GM19455 (cell line): ENCODE data around the gene CD84.
"Not testable (repeated sequence)": the region's sequence is repeated elsewhere in the genome, so short reads cannot be mapped to it uniquely, and the experiment has no call there.

Experiments used
- ATAC-seq: cut with Tn5 transposase; IDR thresholded peaks from one replicate; pipeline ENCODE4 v1.9.1; 2021; ENCODE audit not compliant: unreplicated experiment

Gene CD84

DNA sequence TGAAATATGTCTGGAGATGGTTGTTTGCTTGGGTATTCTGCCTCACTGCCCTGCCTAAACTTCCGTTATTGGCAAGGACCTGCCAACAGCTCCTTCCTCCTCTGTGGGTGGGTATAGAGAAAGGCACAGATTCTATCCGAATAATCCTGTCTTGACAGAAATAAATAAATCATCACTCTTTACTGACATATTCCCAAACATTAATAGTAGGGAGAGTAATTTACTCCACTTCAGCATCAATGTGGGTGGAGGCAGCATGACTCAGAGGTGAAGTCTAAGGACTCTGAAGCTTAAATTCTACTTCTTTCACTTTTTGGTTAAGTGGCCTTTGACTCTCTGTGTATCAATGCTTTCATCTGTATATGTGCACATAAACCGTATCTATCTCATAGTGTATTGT is 2.9 kb downstream of the CD84 start:
- ATAC-seq = no peak

DNA sequence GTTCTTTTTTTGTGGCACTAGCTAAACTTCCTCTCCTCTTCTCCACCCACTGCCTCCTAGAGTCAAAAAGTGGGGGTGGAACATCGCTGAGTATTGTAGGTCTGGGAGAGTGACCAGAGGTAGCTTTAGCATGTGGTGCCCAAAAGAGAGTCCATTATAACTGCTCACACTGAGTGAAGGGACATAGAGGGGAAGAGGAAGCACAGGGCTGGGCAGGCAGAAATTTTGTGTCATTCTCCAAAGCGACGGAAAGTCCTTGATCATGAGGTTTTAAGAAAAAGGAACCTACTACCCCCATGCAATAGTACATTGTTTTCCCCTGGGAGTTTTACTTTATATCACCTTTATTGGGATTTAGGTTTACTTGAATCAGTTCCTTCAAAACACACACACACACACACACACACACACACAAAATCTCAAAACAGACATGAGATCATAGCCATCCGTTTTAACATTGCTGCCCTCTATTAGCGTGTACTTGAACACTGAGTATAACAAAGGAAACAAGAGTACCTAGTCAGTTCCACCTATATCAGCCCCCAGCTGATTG is 4.1 kb downstream of the CD84 start:
- ATAC-seq = no peak

DNA sequence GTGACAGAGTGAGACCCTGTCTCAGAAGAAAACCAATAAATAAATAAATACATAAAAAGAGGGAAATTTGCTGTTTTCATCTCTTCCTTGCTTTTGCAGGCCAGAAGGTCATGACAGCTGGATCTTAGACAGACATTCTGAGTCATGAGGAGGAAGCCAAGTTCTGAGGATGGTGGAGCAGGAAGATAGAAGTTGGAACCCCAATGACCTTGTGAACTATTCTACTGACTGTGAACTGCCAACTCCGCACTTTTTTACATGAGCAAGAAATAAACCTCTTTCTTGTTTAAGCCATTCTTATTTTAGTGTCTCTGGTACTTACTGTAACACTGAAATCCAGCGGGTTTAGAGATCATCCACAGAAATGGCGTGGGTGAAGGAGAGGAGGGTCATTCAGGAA is 8.5 kb downstream of the CD84 start:
- ATAC-seq = no peak

DNA sequence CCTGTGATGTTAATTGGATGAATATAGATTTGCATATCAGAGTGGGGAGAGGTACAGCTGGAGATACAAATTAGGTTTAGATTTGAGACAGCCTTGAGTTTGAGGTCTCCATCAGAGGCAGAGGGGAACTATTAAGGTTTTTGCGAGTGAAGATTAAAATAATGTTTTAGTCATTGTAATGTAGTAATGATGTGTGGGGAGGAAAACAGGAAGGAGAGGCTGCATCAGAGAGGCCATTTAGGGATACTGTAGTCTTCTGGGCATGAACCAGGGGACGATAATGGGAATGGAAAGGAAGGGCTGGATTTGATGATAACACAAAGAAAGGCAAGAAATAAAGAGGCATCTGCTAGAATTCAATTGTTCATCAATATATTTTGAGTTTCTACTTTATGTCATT is 9.5 kb downstream of the CD84 start:
- no peak for ATAC-seq

DNA sequence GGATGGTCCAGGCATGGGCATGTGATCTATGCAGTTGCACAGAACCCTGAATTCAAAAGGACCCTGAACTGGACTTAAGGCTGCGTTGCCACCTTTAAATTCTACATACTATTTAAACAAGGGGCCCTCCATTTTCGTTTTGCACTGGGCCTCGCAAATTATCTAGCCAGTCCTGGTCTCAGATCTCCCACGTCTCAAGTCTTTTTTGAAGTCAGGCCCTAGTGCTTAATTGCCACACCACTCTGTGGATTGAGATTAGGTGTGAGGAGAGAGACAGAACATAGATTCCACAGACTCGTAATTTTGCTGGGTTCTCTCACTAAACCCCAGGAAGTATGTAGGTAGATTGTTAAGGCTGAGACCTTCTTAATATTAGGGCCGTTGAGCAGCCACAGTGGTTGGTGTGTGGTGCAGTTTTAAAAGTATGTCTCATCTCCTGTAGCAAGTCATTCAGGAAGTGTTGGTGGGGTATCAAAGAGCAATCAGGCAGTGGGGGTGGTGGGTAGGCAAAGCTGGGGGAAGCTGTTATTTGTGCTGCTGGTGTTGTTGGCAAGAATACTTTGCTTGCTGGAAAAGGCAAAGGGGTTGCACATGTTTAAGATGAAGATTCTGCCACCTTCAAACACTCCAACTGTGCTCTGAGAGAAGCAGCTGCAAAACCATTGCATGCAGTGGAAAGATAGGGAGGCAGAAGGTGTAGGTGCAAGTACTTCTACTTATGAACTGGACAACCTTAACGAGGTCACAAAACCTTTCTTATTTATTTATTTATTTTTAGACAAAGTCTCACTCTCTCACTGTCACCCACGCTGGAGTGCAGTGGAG is 11.2 kb downstream of the CD84 start:
- ATAC-seq = no peak

DNA sequence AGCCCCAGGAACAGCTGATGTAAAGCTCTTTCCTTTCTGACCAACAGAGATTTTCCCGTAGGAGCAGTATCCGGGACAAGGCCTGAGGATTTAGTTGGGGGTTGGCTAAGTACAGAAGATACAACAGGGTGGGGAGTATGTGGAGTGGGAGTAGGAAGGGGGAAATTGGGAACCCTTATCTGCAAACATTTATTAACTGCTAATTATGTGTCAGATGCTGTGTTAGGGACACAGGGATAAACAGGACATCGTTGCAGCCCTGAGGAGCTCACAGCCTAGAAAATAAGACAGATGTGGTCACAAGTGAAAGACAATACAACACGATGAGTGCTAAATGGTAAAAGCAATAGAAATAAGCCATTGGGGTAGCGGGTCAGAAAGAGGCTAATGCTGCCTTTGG is 12.0 kb downstream of the CD84 start:
- ATAC-seq = no peak

DNA sequence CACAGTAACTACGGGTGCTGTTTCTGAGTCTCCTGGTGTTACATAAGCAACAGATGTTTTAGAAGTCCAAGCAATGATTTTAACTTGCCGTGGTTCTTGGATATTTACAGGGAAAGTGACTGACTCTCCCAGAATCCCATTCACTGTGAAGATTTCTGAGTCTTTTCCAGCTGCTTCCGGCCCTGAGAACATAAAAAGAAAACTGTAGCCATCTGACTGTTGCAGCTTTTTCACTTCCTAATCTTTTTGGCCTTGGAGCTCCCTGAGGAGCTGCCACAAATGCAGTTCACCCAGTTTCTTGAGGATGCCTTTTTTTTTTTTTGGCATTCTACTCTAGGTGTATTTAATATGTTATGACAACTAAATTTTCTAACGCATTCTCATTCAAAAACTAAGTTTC is 13.7 kb downstream of the CD84 start:
- no peak for ATAC-seq

DNA sequence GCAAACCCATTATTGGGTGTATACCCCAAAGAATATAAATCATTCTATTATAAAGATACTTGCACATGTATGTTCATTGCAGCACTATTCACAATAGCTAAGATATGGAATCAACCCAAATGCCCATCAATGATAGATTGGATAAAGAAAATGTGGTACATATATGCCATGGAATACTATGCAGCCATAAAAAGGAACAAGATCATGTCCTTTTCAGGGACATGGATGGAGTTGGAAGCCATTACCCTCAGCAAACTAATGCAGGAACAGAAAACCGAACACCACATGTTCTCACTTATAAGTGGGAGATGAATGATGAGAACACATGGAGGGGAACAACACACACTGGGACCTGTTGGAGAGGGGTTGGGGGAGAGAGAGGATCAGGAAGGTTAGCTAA is 16.1 kb downstream of the CD84 start:
- ATAC-seq = not testable (repeated sequence)

DNA sequence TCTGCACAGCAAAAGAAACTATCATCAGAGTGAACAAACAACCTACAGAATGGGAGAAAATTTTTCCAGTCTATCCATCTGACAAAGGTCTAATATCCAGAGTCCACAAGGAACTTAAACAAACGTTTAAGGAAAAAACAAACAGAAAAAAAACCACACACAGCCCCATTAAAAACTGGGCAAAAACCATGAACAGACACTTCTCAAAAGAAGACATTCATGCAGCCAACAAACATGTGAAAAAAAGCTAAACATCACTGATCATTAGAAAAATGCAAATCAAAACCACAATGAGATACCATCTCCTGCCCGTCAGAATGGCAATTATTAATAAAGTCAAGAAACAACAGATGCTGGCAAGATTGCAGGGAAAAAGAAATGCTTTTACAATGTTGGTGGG is 16.6 kb downstream of the CD84 start:
- ATAC-seq = not testable (repeated sequence)

DNA sequence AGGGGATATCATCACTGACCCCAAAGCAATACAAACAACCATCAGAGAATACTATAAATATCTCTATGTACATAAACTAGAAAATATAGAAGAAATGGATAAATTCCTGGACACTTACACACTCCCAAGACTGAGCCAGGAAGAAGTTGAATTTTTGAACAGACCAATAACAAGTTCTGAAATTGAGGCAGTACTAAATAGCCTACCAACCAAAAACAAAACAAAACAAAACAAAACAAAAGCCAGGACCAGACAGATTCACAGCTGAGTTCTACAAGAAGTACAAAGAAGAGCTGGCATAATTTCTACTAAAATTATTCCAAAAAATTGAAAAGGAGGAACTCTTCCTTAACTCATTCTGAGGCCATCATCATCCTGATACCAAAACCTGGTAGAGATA is 18.5 kb downstream of the CD84 start:
- no peak for ATAC-seq

DNA sequence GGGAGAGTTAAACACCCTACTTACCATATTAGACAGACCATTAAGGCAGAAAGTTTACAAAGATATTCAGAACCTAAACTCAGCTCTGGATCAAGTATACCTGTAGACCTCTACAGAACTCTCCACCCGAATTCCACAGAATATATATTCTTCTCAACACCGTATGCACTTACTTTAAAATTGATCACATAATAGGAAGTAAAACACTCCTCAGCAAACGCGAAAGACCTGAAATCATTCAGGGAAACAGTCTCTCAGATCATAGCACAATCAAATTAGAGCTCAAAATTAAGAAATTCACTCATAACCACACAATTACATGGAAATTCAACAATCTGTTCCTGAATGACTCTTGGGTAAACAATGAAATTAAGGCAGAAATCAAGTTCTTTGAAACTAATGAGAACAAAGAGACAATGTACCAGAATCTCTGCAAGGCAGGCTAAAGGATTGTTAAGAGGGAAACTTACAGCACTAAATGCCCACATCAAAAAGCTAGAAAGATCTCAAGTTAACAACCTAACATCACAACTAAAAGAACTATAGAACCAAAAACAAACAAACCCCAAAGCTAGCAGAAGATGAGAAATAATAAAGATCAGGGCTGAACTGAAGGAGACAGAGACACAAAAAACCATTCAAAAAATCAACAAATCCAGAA is 19.1 kb downstream of the CD84 start:
- no peak for ATAC-seq

DNA sequence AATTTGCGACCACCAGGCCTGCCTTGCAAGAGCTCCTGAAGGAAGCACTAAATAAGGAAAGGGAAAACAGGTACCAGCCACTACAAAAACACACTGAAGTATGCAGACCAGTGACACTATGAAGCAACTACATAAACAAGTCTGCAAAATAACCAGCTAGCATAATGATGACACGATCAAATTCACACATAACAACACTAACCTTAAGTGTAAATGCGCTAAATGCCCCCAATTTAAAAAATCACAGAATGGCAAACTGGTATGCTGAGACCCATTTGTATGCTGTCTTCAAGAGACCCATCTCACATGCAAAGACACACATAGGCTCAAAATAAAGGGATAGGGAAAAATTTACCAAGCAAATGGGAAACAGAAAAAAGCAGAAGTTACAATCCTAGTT is 19.9 kb downstream of the CD84 start:
- not testable (repeated sequence) for ATAC-seq

DNA sequence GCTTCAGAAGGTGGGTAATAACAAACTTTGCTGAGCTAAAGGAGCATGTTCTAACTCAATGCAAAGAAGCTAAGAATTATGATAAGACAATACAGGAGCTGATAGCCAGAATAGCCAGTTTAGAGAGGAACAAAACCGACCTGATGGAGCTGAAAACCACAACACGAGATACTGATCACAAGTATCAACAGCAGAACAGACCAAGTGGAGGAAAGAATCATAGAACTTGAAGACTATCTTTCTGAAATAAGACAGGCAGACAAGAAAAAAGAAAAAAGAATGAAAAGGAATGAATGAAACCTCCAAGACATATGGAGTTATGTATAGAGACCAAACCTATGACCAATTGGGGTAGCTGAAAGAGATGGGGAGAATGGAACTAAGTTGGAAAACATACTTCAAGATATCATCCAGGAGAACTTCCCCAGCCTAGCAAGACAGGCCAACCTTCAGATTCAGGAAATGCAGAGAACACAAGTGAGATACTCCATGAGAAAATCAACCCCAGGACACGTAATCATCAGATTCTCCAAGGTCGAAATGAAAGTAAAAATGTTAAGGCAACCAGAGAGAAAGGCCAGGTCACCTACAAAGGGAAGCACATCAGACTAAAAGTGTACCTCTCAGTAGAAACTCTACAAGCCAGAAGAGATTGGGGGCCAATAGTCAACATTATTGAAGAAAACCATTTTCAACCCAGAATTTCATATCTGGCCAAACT is 20.5 kb downstream of the CD84 start:
- ATAC-seq = no peak

DNA sequence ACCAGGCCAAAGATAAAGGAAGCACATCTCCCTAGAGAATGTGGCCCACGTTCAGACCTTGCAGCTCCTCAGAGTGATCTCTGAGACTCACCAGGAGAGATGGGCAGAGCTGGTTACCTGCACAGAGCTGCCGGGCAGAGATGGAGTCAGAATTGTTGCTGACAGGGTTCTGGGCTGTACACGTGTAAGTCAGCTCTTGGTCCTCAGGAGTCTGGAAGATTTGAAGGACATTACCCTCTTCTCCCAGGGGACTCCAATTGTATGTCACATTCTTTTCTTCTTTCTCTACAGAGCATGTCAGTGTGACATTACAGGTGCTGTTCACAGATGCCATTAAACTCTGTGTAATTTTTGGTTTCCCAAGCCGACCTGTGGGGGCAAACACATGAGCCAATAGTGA is 25.5 kb downstream of the CD84 start:
- ATAC-seq = no peak

DNA sequence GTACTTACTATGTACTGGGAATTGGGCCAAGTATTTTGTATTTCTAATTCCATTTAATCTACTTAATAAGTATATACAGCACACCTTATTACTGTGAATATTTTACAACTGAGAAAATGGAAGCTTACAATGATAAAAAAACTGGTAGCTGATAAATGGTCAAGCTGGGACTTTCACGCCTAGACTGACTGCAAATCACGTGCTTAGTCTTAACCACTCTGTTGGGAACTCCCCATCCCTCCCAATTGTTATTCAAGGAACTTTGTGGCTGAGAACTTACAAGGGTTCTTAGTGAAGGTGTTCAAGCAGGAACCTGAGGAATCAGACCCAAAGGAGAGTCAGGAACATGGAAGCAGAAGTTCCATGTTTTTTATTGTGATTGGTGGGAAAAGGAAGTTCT is 26.9 kb downstream of the CD84 start:
- ATAC-seq = no peak

DNA sequence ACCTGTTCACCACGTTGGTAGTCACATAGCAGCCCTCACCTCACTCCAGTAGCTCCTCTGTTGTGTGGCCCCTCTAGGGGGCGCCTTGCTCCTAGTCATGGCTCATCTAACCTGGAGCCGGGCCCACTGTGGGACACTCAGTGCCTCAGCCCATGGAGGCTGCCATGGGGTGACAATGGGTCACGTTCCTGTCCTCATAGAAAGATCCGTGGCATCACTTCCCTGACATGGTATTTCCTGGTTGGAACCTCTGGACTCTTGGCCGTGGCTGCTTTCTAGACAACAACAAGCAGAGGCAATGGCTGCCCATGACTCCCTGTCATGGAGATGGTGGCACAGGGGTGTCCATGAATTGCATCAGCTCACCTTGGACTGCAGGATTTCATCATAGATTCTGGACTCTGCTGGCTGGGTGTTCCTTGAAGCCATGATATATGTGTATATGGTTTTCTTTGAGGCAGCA is 28.7 kb downstream of the CD84 start:
- ATAC-seq = no peak

DNA sequence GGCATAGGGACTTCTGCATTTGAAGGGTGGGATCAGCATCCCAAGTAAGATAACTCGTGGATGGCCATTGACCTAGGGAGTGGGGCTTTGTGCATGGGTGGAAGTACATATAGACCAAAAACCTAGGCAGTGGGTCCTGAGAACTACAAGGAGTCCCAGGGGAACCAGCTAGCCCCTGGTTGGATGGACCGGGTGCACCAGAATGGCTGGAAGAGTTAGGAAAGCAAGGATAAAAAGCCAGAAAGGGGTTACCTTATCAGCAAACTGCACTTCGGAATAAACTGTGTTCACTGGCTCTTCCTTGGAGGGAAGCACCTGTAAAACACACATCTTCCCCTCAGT is 29.7 kb downstream of the CD84 start:
- ATAC-seq = no peak

DNA sequence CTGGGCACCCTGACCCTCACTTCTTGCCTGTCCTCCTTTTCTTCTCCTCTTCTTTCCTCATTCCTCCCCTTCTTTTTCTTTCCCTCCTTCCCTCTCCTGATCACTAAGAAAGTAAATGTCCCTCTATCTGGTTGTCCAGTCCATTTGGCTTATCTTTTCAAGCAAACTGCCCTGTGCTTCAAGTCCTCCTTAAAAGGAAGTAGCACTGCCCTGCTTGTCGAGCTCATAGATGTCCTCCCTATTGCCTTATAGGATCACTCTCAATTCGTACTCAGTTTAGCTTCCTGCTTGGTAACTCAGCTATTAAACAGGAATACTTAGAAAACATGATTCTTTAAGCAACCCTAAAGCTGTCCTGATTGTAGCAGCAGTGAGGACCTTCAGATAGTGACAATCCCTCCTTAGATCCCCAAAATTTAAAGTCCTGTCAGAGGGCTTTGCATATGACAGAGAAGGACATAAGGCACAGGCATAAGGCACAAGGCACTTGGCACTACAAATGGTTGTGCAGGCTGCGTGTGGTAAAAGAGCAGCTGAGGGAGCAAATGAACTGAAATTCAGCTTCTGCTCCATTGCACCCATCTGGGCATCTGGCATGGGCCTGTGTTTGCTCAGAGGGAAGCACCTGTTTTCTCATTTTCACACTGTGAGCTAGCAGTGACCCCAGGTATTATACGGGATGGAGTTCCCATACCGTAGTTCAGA is 30.2 kb downstream of the CD84 start:
- ATAC-seq = no peak

DNA sequence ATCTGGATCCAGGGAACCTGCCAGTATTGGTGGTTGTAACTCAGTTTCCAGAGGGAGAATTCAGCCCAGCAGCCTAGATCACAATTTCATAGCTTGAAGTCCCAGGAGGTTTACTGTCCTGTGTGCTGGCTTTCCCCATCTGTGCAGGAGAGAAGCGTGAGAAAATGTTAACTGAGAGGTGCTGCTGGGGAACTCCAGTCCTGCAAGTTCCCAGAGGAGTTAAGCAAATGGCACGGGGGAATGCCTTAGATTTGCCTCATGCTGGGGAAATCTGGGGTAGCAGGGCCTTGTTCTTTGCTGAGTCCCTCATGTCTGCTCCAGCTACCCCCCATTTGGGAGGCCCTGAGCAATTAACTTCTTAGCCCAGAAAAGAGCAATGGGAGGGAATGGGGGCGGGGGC is 31.1 kb downstream of the CD84 start:
- ATAC-seq = no peak

DNA sequence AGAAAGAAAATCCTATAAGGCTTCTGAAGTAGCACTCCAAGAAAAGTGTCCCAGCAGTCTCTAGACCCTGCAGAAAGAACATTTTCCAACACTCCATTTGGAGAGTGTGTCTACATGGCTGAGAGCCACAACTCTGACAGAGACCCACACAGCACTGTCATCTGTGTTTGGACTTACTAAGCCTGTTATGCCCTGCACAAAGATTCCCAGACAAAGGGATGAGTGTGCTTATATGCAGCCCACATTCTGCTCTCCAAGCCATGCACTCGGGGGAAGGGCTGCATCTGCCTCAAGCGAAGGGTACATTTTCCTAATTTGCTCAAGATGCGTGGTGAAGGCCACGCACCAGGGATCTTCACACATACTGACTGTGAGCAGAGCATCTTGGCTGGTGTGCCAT is 31.9 kb downstream of the CD84 start:
- ATAC-seq = no peak

DNA sequence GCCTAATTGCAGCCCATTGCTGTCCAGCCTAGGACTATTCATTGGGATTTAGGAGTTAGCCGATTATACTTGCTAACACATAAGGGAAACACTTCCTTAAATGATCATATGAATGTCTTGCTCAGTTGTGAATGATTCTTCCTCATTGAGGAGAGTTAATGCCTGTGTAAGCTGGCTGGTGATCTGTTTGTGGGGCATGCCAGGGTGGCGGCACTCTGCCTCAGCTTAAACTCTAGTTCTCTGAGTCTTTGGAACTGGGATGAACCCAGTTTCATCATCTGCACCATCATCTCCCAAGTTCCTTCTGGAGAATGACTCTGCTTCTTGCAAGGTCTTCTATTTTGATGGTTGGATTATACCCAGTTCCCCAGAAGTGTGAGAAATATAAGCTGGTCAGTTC is 32.4 kb downstream of the CD84 start:
- ATAC-seq = no peak
